A549 (cell line): ENCODE measurements around the gene DAZAP1.

Source experiments
- CBX2 ChIP-seq: fragments of 200-600 bp; sonication (generic); IDR thresholded peaks from 2 replicates; pipeline ENCODE4 v1.6.1; 2016; ENCODE audit warnings: low read depth, mild to moderate bottlenecking, borderline replicate concordance
- CHD2 ChIP-seq: fragments of 150-350 bp; IDR thresholded peaks from 2 replicates; pipeline ENCODE4 v1.6.1; 2014; ENCODE audit warnings: low read length; ENCODE audit not compliant: partially characterized antibody
- EHF ChIP-seq: fragments of 250-450 bp; sonication (Bioruptor Pico); IDR thresholded peaks from 2 replicates; pipeline ENCODE4 v1.5.0; 2020; ENCODE audit warnings: mild to moderate bottlenecking
- EP300 ChIP-seq, 2 experiments: fragments of >200 bp; sonication (Bioruptor Twin); formaldehyde crosslinking; IDR thresholded peaks; 2 replicates in 1 of 2; 3 replicates in 1 of 2; pipeline ENCODE4 v1.6.1; 2016 to 2017
- HES2 ChIP-seq: fragments of >200 bp; sonication (Bioruptor Twin); formaldehyde crosslinking; IDR thresholded peaks from 2 replicates; pipeline ENCODE4 v1.6.1; 2016
- MAFK ChIP-seq: fragments of 450-650 bp; IDR thresholded peaks from 2 replicates; pipeline ENCODE4 v1.6.1; 2014; ENCODE audit not compliant: partially characterized antibody
- MAX ChIP-seq: IDR thresholded peaks from 2 replicates; pipeline ENCODE4 v1.6.1; 2012
- POLR2A ChIP-seq: IDR thresholded peaks from 2 replicates; pipeline ENCODE4 v1.6.1; 2012; ENCODE audit warnings: mild to moderate bottlenecking, low read length
- REST ChIP-seq: fragments of 200-600 bp; sonication (generic); IDR thresholded peaks from 2 replicates; pipeline ENCODE4 v1.6.1; 2016; ENCODE audit warnings: antibody characterized with exemption, mild to moderate bottlenecking, moderate library complexity
- ZFP36 ChIP-seq: fragments of 450-650 bp; IDR thresholded peaks from 2 replicates; pipeline ENCODE4 v1.6.1; 2014; ENCODE audit warnings: borderline replicate concordance; ENCODE audit not compliant: partially characterized antibody
- TF ChIP-seq, protein P1 (sequence below): fragments of >200 bp; sonication (Bioruptor Twin); formaldehyde crosslinking; IDR thresholded peaks from 3 replicates; pipeline ENCODE4 v1.5.1; 2016
- TF ChIP-seq, protein P2 (sequence below): fragments of 450-650 bp; IDR thresholded peaks from 2 replicates; pipeline ENCODE4 v1.6.1; 2014; ENCODE audit warnings: antibody characterized with exemption
- TF ChIP-seq, protein P3 (sequence below): fragments of 250-450 bp; sonication (Bioruptor Pico); IDR thresholded peaks from 2 replicates; pipeline ENCODE4 v1.5.0; 2021; ENCODE audit warnings: mild to moderate bottlenecking, moderate library complexity, borderline replicate concordance
- TF ChIP-seq, protein P4 (sequence below): IDR thresholded peaks from 2 replicates; pipeline ENCODE4 v1.6.1; 2012

GRCh38 chr19:1473085-1473851 is 65.9 kb downstream of the DAZAP1 start:
- TF ChIP-seq, protein P1, sequence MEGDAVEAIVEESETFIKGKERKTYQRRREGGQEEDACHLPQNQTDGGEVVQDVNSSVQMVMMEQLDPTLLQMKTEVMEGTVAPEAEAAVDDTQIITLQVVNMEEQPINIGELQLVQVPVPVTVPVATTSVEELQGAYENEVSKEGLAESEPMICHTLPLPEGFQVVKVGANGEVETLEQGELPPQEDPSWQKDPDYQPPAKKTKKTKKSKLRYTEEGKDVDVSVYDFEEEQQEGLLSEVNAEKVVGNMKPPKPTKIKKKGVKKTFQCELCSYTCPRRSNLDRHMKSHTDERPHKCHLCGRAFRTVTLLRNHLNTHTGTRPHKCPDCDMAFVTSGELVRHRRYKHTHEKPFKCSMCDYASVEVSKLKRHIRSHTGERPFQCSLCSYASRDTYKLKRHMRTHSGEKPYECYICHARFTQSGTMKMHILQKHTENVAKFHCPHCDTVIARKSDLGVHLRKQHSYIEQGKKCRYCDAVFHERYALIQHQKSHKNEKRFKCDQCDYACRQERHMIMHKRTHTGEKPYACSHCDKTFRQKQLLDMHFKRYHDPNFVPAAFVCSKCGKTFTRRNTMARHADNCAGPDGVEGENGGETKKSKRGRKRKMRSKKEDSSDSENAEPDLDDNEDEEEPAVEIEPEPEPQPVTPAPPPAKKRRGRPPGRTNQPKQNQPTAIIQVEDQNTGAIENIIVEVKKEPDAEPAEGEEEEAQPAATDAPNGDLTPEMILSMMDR: no peak
- TF ChIP-seq POLR2A (no peak), MAX (no peak), CHD2 (no peak), EP300 (IDR thresholded peaks at IDR 0.05) (no peak), CBX2 (no peak), ZFP36 (no peak), REST (no peak), MAFK (no peak), HES2 (no peak), EHF (CRISPR knock-in tag) (no peak)
- TF ChIP-seq, protein P2, sequence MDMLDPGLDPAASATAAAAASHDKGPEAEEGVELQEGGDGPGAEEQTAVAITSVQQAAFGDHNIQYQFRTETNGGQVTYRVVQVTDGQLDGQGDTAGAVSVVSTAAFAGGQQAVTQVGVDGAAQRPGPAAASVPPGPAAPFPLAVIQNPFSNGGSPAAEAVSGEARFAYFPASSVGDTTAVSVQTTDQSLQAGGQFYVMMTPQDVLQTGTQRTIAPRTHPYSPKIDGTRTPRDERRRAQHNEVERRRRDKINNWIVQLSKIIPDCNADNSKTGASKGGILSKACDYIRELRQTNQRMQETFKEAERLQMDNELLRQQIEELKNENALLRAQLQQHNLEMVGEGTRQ: no peak
- TF ChIP-seq, protein P3, sequence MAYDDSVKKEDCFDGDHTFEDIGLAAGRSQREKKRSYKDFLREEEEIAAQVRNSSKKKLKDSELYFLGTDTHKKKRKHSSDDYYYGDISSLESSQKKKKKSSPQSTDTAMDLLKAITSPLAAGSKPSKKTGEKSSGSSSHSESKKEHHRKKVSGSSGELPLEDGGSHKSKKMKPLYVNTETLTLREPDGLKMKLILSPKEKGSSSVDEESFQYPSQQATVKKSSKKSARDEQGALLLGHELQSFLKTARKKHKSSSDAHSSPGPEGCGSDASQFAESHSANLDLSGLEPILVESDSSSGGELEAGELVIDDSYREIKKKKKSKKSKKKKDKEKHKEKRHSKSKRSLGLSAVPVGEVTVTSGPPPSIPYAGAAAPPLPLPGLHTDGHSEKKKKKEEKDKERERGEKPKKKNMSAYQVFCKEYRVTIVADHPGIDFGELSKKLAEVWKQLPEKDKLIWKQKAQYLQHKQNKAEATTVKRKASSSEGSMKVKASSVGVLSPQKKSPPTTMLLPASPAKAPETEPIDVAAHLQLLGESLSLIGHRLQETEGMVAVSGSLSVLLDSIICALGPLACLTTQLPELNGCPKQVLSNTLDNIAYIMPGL (CRISPR knock-in tag): no peak
- TF ChIP-seq, protein P4, sequence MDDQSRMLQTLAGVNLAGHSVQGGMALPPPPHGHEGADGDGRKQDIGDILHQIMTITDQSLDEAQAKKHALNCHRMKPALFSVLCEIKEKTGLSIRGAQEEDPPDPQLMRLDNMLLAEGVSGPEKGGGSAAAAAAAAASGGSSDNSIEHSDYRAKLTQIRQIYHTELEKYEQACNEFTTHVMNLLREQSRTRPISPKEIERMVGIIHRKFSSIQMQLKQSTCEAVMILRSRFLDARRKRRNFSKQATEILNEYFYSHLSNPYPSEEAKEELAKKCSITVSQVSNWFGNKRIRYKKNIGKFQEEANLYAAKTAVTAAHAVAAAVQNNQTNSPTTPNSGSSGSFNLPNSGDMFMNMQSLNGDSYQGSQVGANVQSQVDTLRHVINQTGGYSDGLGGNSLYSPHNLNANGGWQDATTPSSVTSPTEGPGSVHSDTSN: no peak
